ENCODE measurements around the gene ACTA2.

- TF ChIP-seq CTCF (IDR thresholded peaks at IDR 0.05) (no peak), ZFX (IDR thresholded peaks at IDR 0.05; ENCODE audit: borderline replicate concordance) (no peak)
These were observed 56.1 kb downstream of the ACTA2 start for GRCh38 chr10:88896372-88896993.
